Measurements from ENCODE around the gene TBX5. TPM values are rescaled to one million over a fixed set of nuclear protein-coding genes. Genes with fewer than 3 reads are reported as not detected.

The TBX5 gene
- polyA plus RNA-seq, 1 donor (not counting 4 experiments of a cell fraction or from before 2014, with no cell fraction given): not detected

GRCh38 chr12:114335607-114336006 lies 70.3 kb downstream of the TBX5 start:
- dilution Hi-C loops (cut with MboI; ENCODE audit: extremely low pct_ligation_motif_present, low sequenced_read_pairs): no loop called here
- Histone ChIP-seq H3K4me1 (ENCODE audit: control insufficient read depth, extremely low read depth, insufficient read depth, low read length) (no peaks in the 10 kb centered on the region), H3K4me3 (ENCODE audit: control insufficient read depth in 2 of 3, extremely low read depth in 1 of 3, insufficient read depth in 2 of 3, low read depth in 1 of 3, low read length in 3 of 3) (no peak overlapping the region)

DNA sequence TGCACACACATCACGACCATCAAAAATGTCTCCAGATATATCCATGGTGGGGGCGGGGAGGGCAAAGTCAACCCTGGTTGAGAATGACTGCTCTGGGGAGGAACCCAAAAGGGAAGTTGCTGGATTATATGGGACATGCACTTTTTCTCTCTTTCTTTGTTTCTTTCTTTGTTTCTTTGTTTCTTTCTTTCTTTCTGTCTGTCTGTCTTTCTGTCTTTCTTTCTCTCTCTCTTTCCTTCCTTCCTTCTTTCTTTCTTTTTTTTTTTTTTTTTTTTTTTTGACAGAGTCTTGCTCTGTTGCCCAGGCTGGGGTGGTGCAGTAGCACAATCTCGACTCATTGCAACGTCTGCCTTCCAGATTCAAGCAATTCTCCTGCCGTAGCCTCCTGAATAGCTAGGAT lies 71.5 kb downstream of the TBX5 start:
- no peaks in the 10 kb centered on the region for H3K4me1 ChIP-seq (ENCODE audit: control insufficient read depth, extremely low read depth, insufficient read depth, low read length)
- H4K20me1 ChIP-seq (ENCODE audit: control insufficient read depth, extremely low read depth, insufficient read depth, low read length): no peaks in the 10 kb centered on the region
- H3K9me1 ChIP-seq (ENCODE audit: control insufficient read depth, extremely low read depth, insufficient read depth, low read length): no peaks in the 10 kb centered on the region
- H3K9me3 ChIP-seq (ENCODE audit: control insufficient read depth, low read depth, low read length): no peaks in the 10 kb centered on the region
- no peak overlapping the region for H3K9ac ChIP-seq (ENCODE audit: control insufficient read depth, extremely low read depth, insufficient read depth, low read length)
- no peak overlapping the region for H3K4me3 ChIP-seq (ENCODE audit: control insufficient read depth in 2 of 3, extremely low read depth in 1 of 3, insufficient read depth in 2 of 3, low read depth in 1 of 3, low read length in 3 of 3)
- H3K36me3 ChIP-seq (ENCODE audit: control insufficient read depth in 2 of 2, extremely low read depth in 1 of 2, insufficient read depth in 2 of 2, low read length in 2 of 2): no peaks in the 10 kb centered on the region
- no peak overlapping the region for H2AFZ ChIP-seq (ENCODE audit: control insufficient read depth, low read length)
- H3K4me2 ChIP-seq (ENCODE audit: control insufficient read depth, extremely low read depth, insufficient read depth, low read depth, low read length): no peak overlapping the region
- H3K79me2 ChIP-seq (ENCODE audit: control insufficient read depth, insufficient read depth, low read length): no peaks in the 10 kb centered on the region
- no peak overlapping the region for H3K27ac ChIP-seq (ENCODE audit: control insufficient read depth, insufficient read depth, low read length)
- no peak for FAIRE-seq
- no peaks in the 10 kb centered on the region for H3K27me3 ChIP-seq (ENCODE audit: control insufficient read depth, extremely low read depth, insufficient read depth, low read length)
- no peak for DNase-seq (ENCODE audit: low read depth, low spot score)
- TF ChIP-seq EZH2 (IDR thresholded peaks at IDR 0.05; ENCODE audit: low read length): no peak
- no peak for TF ChIP-seq CTCF (optimal IDR thresholded peaks at IDR 0.05 in 1 of 3, IDR thresholded peaks at IDR 0.05 in 1 of 3, conservative IDR thresholded peaks at IDR 0.05 in 1 of 3; ENCODE audit: extremely low read depth in 1 of 3, insufficient read depth in 2 of 3, low read length in 3 of 3)
- dilution Hi-C loops (cut with MboI; ENCODE audit: extremely low pct_ligation_motif_present, low sequenced_read_pairs): no loop called here

More at GRCh38 chr12:114335607-114336006, 70.3 kb downstream of the TBX5 start:
- no peaks in the 10 kb centered on the region for H3K9me3 ChIP-seq (ENCODE audit: control insufficient read depth, low read depth, low read length)
- DNase-seq (ENCODE audit: low read depth, low spot score) (no peak), FAIRE-seq (no peak)
- H3K9me1 ChIP-seq (ENCODE audit: control insufficient read depth, extremely low read depth, insufficient read depth, low read length): no peaks in the 10 kb centered on the region
- no peak for TF ChIP-seq EZH2 (IDR thresholded peaks at IDR 0.05; ENCODE audit: low read length)
- TF ChIP-seq CTCF (optimal IDR thresholded peaks at IDR 0.05 in 1 of 3, IDR thresholded peaks at IDR 0.05 in 1 of 3, conservative IDR thresholded peaks at IDR 0.05 in 1 of 3; ENCODE audit: extremely low read depth in 1 of 3, insufficient read depth in 2 of 3, low read length in 3 of 3): no peak
- no peak overlapping the region for H3K9ac ChIP-seq (ENCODE audit: control insufficient read depth, extremely low read depth, insufficient read depth, low read length)
- no peak overlapping the region for H3K27ac ChIP-seq (ENCODE audit: control insufficient read depth, insufficient read depth, low read length)
- no peaks in the 10 kb centered on the region for H3K36me3 ChIP-seq (ENCODE audit: control insufficient read depth in 2 of 2, extremely low read depth in 1 of 2, insufficient read depth in 2 of 2, low read length in 2 of 2)
- no peak overlapping the region for H2AFZ ChIP-seq (ENCODE audit: control insufficient read depth, low read length)
- H3K4me2 ChIP-seq (ENCODE audit: control insufficient read depth, extremely low read depth, insufficient read depth, low read depth, low read length): no peak overlapping the region
- no peaks in the 10 kb centered on the region for H3K27me3 ChIP-seq (ENCODE audit: control insufficient read depth, extremely low read depth, insufficient read depth, low read length)
- H3K79me2 ChIP-seq (ENCODE audit: control insufficient read depth, insufficient read depth, low read length): no peaks in the 10 kb centered on the region
- H4K20me1 ChIP-seq (ENCODE audit: control insufficient read depth, extremely low read depth, insufficient read depth, low read length): no peaks in the 10 kb centered on the region
